AG08395 (cell line): ENCODE results near the gene CDC42EP1.
"Not testable (repeated sequence)": the region's sequence is repeated elsewhere in the genome, so short reads cannot be mapped to it uniquely, and the experiment has no call there.

Source experiments
- DNase-seq: peaks from one replicate; pipeline ENCODE4 v3.0.0; 2012; ENCODE audit warnings: mixed read lengths, low spot score

The CDC42EP1 gene

DNA sequence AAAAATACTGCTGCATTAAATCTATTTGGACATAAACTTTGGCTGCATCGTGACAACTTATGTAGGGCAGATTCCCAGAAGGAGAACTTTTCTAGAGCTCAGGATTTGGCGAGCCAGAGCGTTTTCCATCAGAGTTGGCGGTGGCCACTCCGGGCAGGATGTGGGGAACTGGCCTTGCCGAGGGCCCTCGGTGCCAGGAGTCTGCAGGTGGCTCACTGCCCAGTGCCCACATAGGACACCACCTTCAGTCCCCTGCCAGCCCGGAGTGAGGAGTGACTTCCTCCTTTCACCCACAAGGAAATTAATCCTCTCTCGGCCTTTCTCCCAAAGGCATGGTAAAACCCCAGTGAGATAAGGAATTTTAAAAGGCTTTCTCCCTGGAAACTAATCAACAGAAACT is 21.2 kb downstream of the CDC42EP1 start:
- DNase-seq = no peak

DNA sequence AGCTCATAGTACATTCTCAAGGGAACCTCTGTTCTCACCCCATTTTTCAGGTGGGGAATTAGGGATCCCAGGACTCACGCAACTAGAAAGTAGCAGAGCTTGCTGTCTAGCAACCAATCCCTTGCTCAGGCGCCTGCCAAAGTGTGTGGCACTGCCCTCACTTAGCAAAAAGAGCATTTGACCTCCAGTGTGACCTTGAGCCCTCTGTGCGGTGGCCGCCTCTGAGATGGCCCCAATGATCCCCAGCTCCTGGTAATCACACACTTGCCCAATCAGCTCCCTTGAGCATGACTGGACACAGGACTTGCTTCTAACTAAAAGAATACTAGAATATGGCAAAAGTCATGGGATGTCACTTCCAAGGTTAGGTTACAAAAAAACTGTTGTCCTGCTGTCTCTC is 22.2 kb downstream of the CDC42EP1 start:
- DNase-seq = no peak

DNA sequence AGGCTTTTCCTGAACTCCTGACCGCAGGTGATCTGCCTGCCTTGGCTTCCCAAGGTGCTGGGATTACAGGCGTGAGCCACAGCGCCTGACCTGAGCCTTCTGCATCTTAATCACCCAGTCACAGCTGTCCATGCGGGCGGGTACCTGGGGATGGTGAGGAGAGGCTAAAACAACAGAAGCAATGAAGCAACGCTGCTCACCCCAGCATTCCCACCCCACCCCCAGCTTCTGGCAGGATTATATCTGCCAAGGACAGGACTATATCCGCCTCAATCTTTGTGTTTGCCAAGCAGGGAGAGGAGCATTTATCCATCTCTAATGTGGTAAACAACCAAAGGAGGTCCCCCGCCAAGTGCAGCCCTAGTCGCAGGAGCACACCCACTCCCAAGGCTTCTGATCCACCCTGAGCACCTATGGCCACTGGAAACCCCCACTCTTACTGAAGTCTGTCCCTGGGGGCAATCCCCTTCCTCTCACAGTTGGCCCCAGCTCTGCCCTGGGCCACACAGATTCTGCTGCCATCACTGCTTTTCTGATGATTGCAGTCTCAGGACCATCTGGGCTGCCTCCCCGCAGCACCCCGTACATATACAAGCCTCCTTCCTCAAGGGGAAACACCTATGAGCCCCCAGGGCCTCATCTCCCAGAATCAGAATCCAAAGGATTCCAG is 28.4 kb downstream of the CDC42EP1 start:
- DNase-seq = no peak

DNA sequence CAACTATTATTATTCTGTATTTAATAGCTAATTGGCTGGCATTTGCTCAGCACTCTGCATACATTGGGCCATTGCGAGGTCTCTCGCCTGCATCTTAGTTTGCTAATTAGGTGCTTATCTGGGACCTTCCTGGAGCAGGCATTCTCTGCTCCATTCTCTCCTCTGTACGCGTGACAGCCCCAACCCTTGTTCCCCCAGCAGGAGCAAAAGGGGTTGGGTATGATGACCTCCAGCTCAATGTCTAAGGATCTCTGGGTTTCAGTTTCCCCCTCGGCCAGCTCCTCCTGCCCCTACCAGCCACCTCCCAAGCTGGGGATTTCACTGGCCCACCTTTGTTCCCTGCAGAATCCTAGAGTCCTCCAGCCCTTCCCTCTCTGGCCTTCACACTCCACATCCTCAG is 29.4 kb downstream of the CDC42EP1 start:
- no peak for DNase-seq

DNA sequence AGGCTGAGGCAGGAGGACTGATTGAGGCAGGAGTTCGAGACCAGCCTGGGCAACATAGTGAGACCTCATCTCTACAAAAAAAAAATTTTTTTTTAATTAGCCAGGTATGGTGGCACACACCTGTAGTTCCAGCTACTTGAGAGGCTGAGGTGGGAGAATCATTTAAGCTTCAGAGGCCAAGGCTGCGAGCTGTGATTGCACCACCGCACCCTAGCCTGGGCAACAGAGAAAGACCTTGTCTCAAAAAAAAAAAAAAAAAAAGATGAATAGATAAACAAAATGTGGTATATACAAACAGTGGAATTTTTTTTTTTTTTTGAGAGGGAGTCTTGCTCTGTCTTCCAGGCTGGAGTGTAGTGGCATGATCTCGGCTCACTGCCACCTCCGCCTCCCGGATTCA is 30.8 kb downstream of the CDC42EP1 start:
- not testable (repeated sequence) for DNase-seq

DNA sequence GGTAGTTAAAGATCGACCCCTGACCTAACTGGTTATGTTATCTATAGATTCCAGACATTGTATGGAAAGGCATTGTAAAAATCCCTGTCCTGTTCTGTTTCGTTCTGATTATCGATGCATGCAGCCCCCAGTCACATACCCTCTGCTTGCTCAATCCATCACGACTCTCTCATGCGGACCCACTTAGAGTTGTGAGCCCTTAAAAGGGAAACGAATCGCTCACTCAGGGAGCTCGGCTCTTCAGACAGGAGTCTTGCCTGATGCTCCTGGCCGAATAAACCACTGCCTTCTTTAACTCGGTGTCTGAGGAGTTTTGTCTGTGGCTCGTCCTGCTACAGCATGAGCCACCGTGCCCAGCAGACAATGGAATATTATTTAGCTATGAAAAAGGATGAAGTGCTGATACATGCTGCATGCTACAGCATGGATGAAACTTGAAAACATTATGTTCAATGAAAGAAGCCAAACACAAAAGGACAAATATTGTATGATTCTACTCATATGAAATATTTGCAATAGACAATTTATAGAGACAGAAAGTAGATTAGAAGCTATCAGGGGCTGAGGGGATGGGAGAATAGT is 31.6 kb downstream of the CDC42EP1 start:
- DNase-seq = no peak

DNA sequence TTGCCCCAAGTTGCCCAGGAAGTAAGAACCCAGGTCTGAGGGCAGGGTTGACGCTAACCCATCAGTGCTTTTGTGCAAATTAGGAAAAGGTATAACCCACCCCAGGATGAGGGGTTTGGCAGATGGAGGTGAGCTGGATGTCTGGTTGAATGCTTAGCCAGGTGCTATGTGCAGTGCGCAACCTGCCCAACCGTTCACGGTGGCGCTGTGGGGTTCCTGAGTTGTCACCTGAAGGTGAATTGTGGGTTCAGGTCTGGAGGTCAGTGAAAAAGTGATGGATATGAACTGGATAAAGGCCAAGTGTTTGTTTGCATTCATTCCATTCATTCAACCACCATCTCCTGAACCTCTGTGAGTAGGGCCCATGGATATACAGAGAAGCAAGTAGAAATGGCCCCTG is 34.0 kb downstream of the CDC42EP1 start:
- no peak for DNase-seq

DNA sequence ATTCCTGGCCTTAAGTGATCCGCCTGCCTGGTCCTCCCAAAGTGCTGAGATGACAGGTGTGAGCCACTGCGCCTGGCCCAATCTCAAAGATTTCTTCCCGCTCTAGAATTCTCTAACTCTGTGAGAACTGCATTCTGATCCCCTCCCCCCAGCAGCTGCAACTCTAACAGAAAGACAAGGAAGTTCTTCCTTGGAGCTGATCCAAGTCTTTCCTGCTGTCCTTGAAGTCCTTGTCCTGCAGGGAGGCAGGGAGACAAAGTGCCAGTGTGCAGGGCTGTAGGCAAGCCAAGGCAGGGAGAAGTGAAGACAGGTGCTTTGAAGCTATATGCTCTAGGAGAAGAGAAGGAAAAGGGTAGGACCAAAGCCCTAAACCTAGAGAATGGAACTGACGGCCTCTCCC is 38.9 kb downstream of the CDC42EP1 start:
- no peak for DNase-seq

DNA sequence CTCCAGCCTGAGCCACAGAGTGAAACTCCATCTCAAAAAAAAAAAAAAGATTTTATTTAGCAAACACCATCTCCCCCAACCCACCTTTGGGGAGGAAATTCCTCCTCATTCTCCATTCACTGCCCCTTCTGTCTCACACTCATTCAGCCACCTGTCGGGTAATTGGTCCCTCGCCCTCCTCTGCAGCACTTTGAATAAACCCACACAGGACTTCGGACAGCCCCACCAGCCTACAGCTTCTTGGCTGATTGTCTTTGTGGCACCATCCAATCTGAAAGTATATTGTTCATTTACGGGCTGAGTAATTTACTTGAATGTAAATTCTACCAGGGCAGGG is 40.9 kb downstream of the CDC42EP1 start:
- no peak for DNase-seq

DNA sequence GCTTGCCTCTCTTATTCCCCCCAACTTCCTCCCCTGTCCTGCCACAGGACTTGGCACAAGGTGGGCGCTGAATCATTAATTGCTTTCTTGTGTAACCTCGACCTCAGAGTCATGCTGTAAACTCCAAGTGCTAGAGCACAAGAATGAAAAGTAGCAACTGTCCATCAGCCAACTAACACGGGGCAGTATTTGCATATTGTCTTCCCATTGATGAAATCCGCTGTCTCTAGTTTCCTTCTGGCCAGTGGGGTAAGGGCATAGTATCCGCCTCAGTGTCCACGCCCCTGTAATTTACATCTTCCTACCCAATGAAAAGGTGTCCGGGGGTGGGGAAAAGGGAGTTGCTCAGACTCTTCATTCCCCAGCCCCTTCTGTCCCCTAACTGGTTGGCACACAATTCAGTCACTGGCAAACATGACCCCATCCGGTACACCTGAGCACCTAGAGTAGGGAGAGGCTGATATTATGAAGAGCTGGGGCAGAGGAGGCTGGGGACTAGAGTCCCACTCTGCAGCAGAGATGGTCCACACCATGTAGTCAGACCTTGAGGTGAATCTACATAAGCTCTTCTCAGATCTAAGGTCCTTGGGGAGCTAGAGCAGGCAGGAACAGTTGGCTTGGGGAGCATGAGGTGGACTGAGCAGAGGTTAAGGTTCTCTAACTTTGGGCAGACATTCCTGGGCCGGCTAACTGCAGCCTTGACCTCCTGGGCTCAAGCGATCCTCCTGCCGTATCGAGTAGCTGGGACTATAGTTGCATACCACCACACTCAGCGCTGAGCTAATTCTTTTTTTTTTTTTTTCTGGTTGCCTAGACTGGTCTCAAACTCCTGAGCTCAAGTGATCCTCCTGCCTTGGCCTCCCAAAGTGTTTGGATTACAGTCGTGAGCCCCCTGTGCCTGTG is 41.5 kb downstream of the CDC42EP1 start:
- DNase-seq = peak; percentile 39

DNA sequence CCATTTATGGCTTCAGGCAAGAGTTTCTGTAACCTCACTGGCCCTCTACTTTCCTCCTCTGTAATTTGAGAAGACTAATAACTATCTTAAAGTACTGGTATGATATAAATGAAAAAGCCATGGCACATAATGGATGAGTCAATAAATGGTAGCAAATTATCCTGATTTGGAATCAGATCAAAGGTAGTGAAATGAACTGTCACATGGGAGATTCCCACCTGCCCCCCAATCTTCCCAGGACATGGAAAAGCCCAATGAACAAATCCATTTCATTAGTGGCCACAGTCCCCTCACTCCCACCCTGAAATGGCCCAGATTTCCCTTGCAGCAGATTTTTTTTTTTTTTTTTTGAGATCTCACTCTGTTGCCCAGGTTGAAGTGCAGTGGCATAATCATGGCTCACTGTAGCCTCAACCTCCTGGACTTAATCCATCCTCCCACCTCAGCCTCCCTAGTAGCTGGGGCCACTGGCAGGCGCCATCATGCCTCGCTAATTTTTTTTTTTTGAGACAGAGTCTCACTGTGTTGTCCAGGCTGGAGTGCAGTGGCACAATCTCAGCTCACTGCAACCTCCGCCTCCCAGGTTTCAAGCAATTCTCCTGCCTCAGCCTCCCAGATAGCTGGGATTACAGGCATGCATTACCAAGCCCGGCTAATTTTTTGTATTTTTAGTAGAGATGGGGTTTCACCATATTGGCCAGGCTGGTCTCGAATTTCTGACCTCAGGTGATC is 42.4 kb downstream of the CDC42EP1 start:
- not testable (repeated sequence) for DNase-seq

DNA sequence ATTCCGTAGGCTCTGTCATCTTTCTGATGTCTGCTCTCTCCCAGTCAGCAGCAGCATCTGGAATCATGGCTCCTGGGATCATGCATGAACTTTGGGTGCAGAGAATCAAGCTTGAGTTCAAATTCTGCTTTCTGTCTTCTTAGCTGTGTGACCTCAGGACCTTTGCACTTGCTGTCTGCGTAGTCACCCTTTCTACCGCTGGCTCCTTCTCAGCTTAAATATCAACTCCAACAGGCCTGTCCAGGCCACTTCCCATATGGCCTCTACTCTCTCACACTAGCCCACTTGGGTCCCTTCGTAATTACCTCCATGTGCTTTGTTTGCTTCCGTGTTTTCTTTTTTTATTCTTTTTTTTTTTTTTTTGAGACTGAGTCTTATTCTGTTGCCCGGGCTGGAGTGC is 43.8 kb downstream of the CDC42EP1 start:
- DNase-seq = no peak

DNA sequence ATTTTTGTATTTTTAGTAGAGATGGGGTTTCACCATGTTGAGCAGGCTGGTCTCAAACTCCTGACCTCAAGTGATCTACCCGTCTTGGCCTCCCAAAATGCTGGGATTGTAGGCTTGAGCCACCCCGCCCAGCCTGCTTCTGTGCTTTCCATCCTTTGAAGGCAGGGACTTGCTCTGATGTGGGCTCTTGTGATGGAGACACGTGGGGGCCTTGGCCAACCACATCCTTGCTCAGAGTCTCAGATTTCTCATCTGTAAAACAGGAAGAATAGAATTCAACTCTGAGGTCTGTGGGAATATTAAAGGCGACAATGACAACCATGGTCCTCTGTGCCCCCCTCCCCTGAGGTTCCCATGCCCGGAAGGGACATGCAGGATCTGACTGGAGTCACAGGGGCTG is 44.6 kb downstream of the CDC42EP1 start:
- no peak for DNase-seq

DNA sequence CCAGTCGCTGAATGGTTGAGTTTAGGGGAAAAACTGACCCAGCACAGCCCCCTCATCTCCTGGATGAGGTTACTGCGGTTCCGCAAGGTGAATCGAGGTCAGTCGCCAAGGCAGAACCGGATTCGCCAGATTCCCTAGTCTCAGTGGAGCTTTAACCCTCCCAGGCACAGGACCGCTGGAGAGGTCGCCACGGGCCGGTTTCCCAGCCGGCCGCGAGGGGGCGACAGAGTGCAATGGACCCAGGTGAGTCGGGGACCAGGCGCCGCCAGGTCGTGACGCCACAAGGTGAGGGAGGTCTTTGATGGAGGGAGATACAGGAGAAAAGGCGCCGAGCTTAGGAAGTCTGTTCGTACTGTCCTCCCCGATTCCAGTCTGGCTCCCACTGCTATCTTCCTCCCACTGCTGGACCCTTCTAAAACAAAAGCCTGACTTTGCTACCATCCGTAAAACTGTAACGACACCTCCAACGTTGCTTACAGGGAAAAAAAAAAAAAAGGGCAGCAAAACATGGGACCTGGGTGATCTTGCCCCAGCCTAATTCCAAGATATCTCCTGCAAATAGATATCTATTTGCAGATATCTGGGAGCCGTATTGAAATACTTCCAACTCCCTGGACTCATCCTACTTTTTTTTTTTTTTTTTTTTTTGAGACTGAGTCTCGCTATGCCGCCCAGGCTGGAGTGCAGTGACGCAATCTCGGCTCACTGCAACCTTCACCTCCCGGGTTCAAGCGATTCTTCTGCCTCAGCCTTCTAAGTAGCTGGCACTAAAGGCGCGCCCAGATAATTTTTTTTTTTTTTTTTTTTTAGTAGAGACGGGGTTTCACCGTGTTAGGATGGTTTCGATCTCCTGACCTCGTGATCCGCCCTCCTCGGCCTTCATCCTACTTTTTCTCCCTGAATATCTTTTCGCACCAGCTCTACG is 47.0 kb downstream of the CDC42EP1 start:
- peak; percentile 75 for DNase-seq

DNA sequence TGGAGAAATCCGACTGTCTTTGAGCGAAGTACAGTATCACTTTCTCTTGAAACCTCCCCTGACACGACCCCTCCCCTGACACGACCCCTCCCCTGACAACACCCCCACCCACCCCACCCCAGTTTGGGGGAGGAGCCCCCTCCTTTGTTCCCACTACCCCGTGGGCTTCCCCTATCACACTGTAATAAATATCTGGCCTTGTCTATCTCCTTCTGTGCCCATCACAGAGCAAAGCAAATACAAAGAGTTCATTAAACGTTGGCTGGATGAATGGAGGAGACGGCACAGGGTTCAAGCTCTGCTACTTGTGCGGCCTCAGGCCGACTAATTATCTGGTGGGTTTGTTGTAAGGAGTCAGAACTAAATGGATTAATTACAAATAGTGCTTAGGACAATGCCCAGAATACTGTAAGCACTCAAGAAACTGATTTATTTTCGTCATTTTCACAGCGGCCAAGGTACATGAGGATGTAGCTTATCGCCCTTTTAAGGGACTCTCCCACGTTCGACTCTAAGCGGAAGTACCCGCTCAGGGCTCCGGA is 47.7 kb downstream of the CDC42EP1 start:
- no peak for DNase-seq

DNA sequence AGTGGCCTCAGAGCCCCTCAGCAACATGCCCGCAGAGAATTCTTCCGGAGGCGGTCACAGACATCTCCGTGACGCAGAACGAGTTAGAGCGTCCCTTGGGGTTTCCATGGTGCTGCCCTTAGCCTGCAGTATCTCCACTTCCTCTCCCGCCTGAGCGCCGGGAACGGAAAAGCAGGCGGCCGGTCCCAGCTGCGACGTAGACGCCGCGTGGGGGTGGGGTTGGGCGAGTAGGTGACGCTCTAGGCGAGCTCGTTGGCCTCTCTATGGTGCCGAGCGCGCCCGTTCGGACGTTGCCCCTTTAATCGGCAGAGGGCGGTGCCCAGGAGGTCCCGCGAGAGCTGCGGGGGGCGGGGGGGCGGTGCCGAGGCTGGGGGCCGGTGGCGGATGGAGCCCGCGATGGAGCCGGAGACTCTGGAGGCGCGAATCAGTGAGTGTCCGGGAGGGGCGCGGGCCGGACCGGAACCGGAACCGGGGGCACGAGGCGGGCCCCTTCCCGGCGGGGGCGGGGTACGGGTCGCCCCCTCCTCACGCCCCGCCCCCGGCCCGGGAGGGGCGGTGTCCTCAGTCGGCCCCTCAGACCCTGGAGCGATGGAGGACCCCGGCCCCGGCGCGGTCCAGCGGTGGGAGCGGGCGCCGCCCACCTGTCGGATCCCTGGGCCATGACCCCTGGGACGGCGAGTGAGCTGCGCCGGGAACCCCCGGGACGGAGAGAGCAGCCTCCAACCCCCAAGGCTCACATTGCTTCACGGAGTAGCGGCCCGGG is 48.4 kb downstream of the CDC42EP1 start, which contains the start of gene GGA1:
Gene GGA1, plus strand, starts transcription at position 358 of the 763 bp plus-strand sequence. Its CDS starts 27 bp downstream, at position 385.
- peak; percentile 97 for DNase-seq

DNA sequence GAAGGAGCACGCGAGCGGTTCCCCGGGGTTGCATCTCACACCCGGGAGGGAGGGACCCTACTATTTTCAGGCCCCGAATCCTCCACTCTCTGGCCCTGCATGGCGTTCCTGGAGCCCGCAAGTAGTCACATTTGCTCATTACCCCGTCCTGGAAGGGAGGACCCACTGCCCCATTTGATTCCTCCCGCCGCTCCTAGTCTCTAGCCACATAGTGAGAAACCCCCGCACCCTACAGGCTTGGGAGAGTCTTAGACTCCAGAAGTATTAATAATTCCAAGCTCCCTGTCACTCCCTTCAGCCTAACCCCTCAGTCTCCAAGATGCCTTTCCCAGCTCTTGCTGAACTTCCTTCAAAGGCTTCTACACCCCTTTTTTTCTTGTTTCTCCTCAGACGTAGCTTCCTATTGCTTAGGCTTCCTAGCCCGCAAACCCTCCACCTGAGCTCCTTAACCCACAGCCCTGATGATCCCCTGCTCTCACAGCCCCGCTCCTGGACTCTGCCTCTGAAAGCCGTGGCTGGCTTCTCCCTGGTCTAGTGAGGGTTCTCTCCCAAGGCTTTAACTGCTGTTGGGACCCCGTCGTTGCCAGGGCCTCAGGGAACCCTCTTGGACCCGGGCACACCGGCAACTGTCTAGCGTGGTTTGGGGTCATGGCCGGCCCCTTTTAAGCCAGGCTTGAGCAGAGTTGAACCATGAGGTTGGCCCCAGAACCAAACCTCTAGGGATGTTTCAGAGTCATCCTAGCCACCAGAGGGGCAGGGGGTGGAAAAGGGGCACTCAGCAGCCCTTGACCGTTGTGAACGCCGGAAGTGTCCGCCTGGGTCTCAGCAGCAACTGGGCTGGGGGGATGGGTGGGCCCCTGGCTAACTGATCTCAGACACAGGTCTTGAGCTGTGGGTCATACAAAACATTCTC is 49.2 kb downstream of the CDC42EP1 start:
- peak; percentile 26 for DNase-seq

DNA sequence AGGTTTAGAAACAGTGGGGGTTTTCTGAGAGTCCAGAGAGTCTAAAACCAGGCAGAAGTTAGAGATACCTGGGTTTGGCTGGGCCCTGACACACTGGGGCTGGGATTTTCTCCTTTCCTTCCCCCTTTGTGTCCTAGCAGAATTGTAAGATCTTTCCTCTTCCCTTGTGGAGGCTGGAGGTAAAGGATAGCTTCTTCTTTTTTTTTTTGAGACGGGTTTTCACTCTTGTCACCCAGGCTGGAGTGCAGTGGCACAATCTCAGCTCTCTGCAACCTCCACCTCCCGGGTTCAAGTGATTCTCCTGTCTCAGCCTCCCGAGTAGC is 49.8 kb downstream of the CDC42EP1 start:
- DNase-seq = not testable (repeated sequence)

DNA sequence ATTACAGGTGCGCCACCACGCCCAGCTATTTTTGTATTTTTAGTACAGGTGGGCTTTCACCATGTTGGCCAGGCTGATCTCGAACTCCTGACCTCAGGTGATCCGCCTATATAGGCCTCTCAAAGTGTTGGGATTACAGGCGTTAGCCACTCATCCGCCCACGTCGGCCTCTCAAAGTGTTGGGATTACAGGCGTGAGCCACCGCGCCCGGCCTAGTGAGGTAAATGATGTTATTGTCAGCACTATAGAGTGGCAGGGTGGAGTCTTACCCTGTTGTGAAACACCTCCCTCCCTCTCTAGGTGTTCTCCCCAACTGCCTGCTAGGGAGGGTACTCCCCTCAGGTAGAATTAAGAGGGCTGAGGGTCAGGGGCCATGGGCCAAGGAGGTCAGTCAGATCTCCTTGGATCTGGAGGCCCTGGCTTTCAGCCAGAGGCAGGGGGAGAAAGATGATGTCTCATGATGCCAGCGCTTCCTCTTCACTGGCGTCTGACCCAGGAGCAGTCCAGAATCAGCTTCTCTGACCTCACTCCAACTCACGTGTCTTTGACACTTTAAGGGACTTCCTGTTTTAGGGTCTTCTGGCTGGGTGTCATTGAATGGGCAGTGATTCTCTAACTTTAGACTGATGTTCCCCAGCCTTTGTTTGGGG is 50.3 kb downstream of the CDC42EP1 start:
- DNase-seq = no peak
